GM12891 (cell line): Measurements from ENCODE around the gene BCAT1.

Experiments
- PAX5 ChIP-seq: IDR thresholded peaks from 2 replicates; pipeline ENCODE4 v1.6.1; 2011; ENCODE audit warnings: low read length, moderate library complexity, mild to moderate bottlenecking; ENCODE audit not compliant: insufficient read depth, severe bottlenecking
- POLR2A ChIP-seq: IDR thresholded peaks from 2 replicates; pipeline ENCODE4 v1.6.1; 2011; ENCODE audit warnings: low read depth, low read length, control low read depth
- POLR2AphosphoS5 ChIP-seq: IDR thresholded peaks from 2 replicates; pipeline ENCODE4 v1.6.1; 2011; ENCODE audit warnings: low read depth, low read length, control low read depth
- SPI1 ChIP-seq: IDR thresholded peaks from 2 replicates; pipeline ENCODE4 v1.6.1; 2011; ENCODE audit warnings: low read depth, low read length, control low read depth
- TAF1 ChIP-seq: IDR thresholded peaks from 2 replicates; pipeline ENCODE4 v1.6.1; 2011; ENCODE audit warnings: low read depth, low read length, control low read depth

DNA sequence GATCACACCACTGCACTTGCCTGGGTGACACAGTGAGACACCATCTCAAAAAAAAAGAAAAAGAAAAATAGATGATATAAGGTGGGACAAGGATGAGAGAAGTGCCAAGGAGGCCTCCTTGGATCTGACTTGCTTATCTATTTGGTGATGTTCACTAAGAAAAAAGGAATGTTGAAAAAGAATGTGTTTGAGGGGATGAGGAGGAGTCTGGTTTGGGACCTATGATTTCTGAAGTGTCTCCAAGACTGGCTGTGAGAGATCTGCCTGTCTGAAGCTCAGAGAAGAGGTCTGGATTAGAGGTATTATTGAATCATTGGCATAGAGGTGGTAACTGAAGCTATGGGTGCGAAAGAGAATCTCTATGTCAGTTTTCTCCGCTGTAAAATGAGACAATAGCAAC, 42.8 kb downstream of the BCAT1 start:
- TF ChIP-seq POLR2A = no peak
- TF ChIP-seq TAF1 = no peak
- TF ChIP-seq POLR2AphosphoS5 = no peak
- no peak for TF ChIP-seq SPI1
- no peak for TF ChIP-seq PAX5
